Hepatic stellate cell (primary cell): ENCODE data around the gene WWC1.

ENCODE experiments used
- DNase-seq: peaks from one replicate; pipeline ENCODE4 v3.0.0; 2011; ENCODE audit warnings: low spot score

Gene WWC1

DNA sequence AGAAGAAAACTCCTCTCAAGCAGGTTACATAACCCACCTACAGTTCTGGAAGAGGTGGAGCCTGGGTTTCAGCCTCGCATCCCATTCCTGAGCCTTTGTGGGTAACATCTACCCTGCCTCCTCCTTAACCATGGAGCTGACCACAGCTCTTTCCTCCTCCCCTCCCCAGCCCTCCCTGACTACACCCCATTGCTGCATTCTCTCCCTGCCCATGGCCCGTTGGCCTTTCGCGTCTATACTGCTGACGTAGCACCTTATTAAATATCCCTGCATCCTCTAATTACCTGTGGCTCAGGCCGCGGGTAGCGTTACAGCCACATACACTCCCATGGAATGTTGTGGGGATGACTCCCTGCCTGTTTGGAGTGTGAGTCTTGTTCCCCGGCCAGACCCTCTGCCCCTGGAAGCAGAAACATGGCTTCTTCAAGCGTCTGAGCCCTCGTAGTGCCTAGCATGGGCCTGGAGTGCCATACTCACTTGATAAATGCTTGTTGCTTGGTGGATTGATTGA is 72.8 kb downstream of the WWC1 start:
- DNase-seq = no peak

DNA sequence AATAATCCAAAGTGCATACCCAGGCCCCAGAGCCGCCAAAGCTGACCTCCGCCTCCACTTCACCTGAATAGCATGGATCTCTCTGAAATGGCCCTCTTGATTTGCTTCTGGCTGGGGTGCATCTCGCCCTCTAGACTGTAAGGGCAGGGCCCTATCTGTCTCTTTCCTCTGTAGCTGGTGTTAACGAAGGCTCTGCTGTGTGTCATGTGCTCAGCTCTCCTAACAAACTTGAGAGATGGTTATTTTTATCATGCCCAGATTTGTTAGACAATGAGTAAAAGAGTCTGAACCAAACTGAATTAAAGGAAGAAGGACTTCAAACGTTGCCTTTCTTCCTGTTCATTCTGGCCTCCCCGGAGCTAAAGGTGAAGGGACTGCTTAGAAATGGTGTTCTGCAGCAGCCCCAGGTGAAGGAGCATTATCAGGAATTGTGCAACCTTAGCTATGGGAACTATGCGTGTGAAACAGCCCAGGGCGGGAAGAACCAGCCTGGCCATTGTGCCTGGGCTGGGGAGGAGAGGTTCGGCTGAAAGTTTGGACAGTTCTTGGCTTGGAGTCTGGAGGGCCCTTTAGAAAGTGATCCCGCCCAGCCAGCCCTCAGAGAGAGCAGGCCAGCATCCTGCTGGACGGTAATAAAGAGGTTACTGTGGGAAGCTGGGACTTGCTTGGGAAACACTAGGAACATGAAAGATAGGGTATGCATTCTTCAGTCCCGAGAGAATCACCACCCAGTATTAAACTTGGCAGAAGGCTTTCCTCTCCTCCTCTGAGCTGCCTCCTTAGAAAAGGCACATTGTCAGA is 73.5 kb downstream of the WWC1 start:
- DNase-seq = no peak

GRCh38 chr5:168365581-168366081 is 74.2 kb downstream of the WWC1 start:
- DNase-seq = no peak

DNA sequence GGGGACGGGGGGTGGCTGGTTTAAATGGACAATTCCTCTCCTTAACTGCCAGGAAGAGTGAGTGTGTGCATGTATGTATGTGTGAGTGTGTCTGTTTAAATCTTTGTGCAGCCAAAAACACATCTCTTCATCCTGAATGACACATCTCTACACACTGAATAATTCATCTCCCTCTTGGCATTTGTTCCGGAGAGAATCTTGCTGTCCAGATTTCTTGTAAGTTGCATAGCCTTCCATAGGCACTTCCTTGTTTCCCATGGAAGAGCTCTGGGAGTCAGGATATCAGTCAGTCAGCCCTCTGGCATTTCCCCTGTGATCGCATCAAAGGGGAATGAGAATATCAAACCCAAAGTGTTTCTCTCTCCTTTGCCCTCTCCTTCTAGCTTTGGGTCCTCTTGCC is 74.7 kb downstream of the WWC1 start:
- peak; percentile 52 for DNase-seq

DNA sequence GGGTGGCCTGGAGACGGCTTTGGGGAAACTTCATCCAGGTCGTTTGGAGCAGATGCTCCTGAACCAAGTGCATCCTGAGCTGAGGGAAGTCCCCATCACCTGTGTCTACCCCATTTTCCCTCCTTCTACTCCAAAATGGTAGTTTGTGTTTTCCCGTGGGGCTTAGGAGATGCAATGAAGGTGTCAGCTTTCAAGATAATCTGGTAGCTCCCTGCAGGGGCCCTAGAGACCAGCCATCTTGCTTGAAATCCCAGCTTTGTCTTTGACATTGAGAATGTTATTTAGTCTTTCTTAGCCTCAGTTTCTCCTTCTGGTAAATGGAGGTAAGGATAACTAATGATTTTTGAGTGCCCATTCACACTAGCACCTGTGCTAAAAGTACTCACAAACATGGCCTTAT is 77.4 kb downstream of the WWC1 start:
- no peak for DNase-seq

DNA sequence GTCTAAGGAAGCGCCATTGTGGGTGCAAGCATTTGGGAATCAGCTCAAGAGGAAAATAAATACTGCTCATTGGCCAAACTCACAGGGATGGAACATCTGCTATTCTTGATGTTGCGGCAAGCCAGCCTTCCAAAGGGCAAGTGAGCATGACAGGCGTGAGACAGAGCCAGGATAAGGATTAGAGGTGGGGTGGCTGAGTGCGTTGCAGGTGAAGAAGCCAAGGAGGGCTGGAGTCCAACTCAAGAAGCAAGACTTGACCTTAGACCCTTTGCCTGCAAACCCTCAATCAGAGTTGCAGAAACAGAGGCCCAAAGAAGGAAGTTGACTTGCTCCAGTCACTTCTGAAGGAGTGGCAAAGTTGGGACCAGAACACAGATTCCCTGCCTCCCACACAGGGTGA is 79.4 kb downstream of the WWC1 start:
- no peak for DNase-seq

DNA sequence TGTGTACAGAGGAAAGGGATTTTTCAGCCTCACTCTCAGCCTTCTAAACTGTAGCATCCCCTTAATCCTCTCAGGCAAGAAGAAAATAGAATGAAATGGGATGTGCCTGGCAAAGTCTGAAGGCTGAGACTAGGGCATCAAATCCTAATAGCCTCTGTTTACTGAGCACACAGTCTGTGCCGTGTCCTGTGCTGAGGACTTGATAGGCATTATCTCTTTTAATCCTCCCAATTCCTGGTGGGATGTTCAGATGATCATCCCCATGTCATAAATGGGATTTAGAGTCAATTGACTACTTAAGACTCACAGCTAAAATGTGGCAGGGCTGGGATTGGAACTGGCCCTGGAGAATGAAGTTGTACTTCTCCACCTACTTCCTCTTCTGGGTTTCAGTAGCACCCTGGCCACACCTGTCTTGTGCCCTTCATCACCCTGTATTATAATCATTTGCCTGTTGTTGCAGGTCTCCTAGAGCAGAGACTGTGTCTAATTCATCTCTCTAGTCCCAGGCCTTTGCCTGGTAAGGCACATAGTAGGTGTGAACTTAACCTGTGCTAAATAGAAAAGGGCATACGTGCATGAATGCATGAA is 81.0 kb downstream of the WWC1 start:
- DNase-seq = no peak

- DNase-seq = no peak
Observed at GRCh38 chr5:168374532-168374931, 83.1 kb downstream of the WWC1 start.

- no peak for DNase-seq
Observed at GRCh38 chr5:168375214-168375613, 83.8 kb downstream of the WWC1 start.

- DNase-seq = no peak
Observed at GRCh38 chr5:168377525-168377924, 86.1 kb downstream of the WWC1 start.

DNA sequence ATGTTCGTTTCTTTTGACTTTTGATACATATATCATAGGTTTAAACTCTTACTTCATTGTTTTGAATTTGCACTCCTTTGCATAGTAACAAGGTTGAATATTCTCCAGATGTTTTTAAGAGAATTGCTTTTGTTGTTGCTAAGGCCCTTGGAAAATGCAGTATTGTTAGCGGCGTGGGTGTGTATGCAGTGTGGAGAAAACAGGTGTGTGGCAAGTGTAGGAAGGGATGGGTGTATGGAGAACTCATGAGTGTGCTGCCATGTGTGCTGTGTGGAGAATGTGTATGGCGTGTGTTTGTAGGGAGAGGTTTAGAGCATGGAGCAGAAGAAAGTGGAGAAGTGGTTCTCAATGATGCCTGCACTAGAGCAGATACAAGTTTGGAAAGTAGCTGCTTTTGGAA is 87.3 kb downstream of the WWC1 start:
- DNase-seq = no peak

- no peak for DNase-seq
Observed at GRCh38 chr5:168382421-168382820, 91.0 kb downstream of the WWC1 start.

DNA sequence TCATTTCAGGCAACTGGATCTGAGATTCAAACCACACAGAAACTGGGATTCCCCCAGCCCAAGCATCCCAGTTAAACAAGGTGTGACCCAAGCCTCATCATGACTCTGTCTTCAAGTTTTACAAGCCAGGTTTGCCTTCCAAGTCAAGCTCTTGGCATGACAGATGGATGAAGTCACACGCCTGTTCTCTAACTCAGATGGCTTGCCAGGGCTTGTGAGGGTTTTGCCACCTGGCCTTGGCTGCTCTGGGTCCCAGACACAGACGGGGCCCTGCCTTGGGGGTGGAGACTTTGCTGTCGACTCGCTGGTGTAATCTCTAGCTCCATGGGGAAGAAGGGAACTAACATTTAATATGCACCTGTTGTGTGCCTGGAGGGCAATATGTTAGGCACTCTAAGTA is 99.0 kb downstream of the WWC1 start:
- DNase-seq = no peak

- DNase-seq = no peak
Observed at GRCh38 chr5:168393773-168394172, 102.3 kb downstream of the WWC1 start.

DNA sequence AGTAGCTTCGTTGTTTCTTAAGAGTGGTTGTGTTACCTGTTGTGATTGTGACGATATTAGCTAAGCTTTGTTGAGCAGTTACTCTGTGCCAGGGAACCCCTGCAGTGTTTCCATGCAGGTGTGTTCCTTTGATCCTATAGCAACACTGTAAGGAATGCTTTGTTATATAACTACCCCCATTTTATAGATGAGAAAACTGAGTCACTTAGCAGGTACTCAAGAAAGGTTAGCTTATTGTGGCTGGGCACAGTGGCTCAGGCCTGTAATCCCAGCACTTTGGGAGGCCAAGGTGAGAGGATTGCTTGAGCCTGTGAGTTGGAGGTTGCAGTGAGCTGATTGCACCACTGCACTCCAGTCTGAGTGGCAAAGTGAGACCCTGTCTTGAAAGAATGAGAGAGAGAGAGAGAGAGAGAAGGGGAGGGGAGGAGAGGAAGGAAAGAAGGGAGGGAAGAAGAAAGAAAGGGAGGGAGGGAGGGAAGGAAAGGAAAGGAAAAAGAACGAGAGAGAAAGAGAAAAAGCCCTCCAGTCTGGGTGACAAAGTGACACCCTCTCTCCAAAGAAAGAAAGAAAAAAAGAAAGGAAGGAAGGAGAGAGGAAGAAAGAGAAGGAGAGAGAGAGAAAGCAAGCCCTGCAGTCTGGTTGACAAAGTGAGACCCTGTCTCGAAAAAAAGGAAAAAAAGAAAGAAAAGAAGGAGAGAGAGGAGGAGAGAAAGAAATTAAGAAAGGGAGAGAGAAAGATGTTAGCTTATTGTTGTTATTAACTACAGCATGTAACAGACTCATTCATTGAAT is 109.2 kb downstream of the WWC1 start:
- DNase-seq = no peak

GRCh38 chr5:168401226-168401625 is 109.8 kb downstream of the WWC1 start:
- no peak for DNase-seq

GRCh38 chr5:168401880-168402279 is 110.4 kb downstream of the WWC1 start:
- DNase-seq = no peak

DNA sequence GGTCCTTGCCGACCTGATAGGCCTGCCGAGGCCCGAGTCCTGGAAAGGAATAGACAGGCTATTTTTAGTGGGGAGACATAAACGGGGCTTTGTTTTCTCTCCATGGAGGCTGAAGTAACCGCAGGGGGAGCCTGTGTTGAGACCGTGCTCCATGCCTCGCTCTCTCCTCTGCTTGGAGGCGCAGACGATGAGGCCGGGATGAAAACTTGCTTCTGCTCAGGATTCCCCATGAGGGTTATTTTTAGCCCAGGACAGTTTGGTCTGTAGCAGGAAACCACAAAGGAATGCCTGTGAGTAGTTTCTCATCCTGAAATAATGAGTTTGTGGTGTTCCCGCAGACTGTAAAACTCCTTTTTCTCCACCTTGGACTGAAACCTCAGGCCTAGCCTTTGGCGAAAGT is 112.9 kb downstream of the WWC1 start:
- DNase-seq = peak; percentile 90

GRCh38 chr5:168407211-168407610 is 115.8 kb downstream of the WWC1 start:
- no peak for DNase-seq

- no peak for DNase-seq
Observed at GRCh38 chr5:168408561-168409305, 117.3 kb downstream of the WWC1 start.

- DNase-seq = peak; percentile 66
Observed at GRCh38 chr5:168409591-168410458, 118.4 kb downstream of the WWC1 start.
